Neural progenitor cell (in vitro differentiated cells): ENCODE data around the gene SLC1A4. TPM values are rescaled to one million over a fixed set of nuclear protein-coding genes. Genes with fewer than 3 reads are reported as not detected.

Experiments used
- DNase-seq: peaks from one replicate; pipeline ENCODE4 v3.0.0-alpha.2; 2016; ENCODE audit warnings: low spot score
- H2AFZ ChIP-seq: fragments of 200-600 bp; sonication (generic); replicated peaks from 2 replicates; pipeline ENCODE4 v1.6.1; 2016; ENCODE audit warnings: antibody characterized with exemption
- H3F3A ChIP-seq: fragments of 200-600 bp; sonication (generic); 2 replicates; pipeline ENCODE4 v1.6.1; 2016; ENCODE audit warnings: antibody characterized with exemption, low read depth
- H3K27ac ChIP-seq: fragments of 200-600 bp; sonication (generic); 2 replicates; pipeline ENCODE4 v1.5.1; 2016; ENCODE audit warnings: mild to moderate bottlenecking
- H3K27me3 ChIP-seq: fragments of 200-600 bp; sonication (generic); 2 replicates; pipeline ENCODE4 v1.6.1; 2016; ENCODE audit warnings: mild to moderate bottlenecking, moderate library complexity
- H3K36me3 ChIP-seq: fragments of 200-600 bp; sonication (generic); 2 replicates; pipeline ENCODE4 v1.5.1; 2016
- H3K4me1 ChIP-seq: fragments of 200-600 bp; sonication (generic); 2 replicates; pipeline ENCODE4 v1.6.1; 2016; ENCODE audit warnings: mixed run types
- H3K4me2 ChIP-seq: fragments of 200-600 bp; sonication (generic); 2 replicates; pipeline ENCODE4 v1.6.1; 2016
- H3K4me3 ChIP-seq: fragments of 200-600 bp; sonication (generic); 2 replicates; pipeline ENCODE4 v1.5.1; 2016
- H3K79me2 ChIP-seq: fragments of 200-600 bp; sonication (generic); 2 replicates; pipeline ENCODE4 v1.6.1; 2016; ENCODE audit warnings: low read depth
- H3K9ac ChIP-seq: fragments of 200-600 bp; sonication (generic); 2 replicates; pipeline ENCODE4 v1.6.1; 2016
- H3K9me3 ChIP-seq: fragments of 200-600 bp; sonication (generic); 2 replicates; pipeline ENCODE4 v1.5.1; 2016; ENCODE audit warnings: low read depth
- H4K20me1 ChIP-seq: fragments of 200-600 bp; sonication (generic); 2 replicates; pipeline ENCODE4 v1.6.1; 2016; ENCODE audit warnings: low read depth
- H3K27ac Mint-ChIP-seq: 3 replicates; pipeline ENCODE4 v1.8.0; 2021; ENCODE audit warnings: mixed read lengths
- H3K27me3 Mint-ChIP-seq: 2 replicates; pipeline ENCODE4 v1.8.0; 2022; ENCODE audit warnings: low read depth, mild to moderate bottlenecking, inconsistent platforms, moderate library complexity, mixed read lengths; ENCODE audit not compliant: insufficient read depth
- H3K36me3 Mint-ChIP-seq: 3 replicates; pipeline ENCODE4 v1.8.0; 2021; ENCODE audit warnings: mixed read lengths
- H3K4me1 Mint-ChIP-seq: 3 replicates; pipeline ENCODE4 v1.8.0; 2021; ENCODE audit warnings: mixed read lengths
- H3K4me3 Mint-ChIP-seq: 3 replicates; pipeline ENCODE4 v1.8.0; 2021; ENCODE audit warnings: mild to moderate bottlenecking, moderate library complexity, mixed read lengths
- H3K9me3 Mint-ChIP-seq: 3 replicates; pipeline ENCODE4 v1.8.0; 2020; ENCODE audit warnings: mixed read lengths
- EZH2 ChIP-seq: fragments of 200-600 bp; sonication (generic); IDR thresholded peaks from 2 replicates; pipeline ENCODE4 v1.6.1; 2017; ENCODE audit warnings: antibody characterized with exemption, mild to moderate bottlenecking, moderate library complexity
- EZH2phosphoT487 ChIP-seq: fragments of 200-600 bp; sonication (generic); IDR thresholded peaks from 2 replicates; pipeline ENCODE4 v1.6.1; 2017; ENCODE audit warnings: antibody characterized with exemption
- small RNA-seq: library from RNA; depleted of rRNA; stranded (forward); fragments of <200 nt; gene quantifications from one replicate; pipeline ENCODE3, GENCODE V24; 2015
- total RNA-seq: library from RNA; depleted of rRNA; stranded (reverse); fragments of >200 nt; gene quantifications from 2 replicates; pipeline ENCODE4 v1.2.3, GENCODE V29; 2015; ENCODE audit warnings: low replicate concordance
- TF ChIP-seq, protein P1 (sequence below): fragments of 200-600 bp; sonication (generic); IDR thresholded peaks from 2 replicates; pipeline ENCODE4 v1.5.1; 2017; ENCODE audit warnings: antibody characterized with exemption, mild to moderate bottlenecking

The SLC1A4 gene
- total RNA-seq, 1 donor from 2014 or later: 1.3 TPM

DNA sequence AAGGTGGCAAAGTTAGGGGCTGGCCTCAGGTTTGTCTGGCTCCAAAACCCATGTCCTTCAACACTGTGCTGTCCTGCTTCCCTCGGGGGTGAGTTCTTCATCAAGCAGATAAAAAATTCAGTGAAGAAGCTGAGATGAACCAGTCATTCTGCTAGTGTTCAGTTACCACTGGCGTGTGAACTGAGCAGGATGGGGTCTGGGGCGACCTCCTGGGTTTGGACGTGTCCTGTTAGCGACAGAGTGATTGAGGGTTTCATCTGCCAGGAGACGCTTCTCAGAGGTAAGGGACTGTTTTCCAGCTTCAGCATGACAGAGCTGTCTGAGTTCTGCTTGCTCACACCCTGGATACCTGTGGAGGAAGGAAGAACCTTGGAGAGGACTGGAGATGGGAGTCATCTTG, 81.7 kb downstream of the SLC1A4 start:
- no peak overlapping the region for H3K27ac ChIP-seq
- H3K9me3 ChIP-seq: no peaks in the 10 kb centered on the region
- TF ChIP-seq EZH2: no peak
- TF ChIP-seq, protein P1, sequence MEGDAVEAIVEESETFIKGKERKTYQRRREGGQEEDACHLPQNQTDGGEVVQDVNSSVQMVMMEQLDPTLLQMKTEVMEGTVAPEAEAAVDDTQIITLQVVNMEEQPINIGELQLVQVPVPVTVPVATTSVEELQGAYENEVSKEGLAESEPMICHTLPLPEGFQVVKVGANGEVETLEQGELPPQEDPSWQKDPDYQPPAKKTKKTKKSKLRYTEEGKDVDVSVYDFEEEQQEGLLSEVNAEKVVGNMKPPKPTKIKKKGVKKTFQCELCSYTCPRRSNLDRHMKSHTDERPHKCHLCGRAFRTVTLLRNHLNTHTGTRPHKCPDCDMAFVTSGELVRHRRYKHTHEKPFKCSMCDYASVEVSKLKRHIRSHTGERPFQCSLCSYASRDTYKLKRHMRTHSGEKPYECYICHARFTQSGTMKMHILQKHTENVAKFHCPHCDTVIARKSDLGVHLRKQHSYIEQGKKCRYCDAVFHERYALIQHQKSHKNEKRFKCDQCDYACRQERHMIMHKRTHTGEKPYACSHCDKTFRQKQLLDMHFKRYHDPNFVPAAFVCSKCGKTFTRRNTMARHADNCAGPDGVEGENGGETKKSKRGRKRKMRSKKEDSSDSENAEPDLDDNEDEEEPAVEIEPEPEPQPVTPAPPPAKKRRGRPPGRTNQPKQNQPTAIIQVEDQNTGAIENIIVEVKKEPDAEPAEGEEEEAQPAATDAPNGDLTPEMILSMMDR: no peak
- TF ChIP-seq EZH2phosphoT487: no peak
- H3K36me3 Mint-ChIP-seq: peaks cover 29% of the 10 kb centered on the region
- H3K4me3 Mint-ChIP-seq: peak overlapping the region; percentile 27
- no peaks in the 10 kb centered on the region for H3F3A ChIP-seq
- no peak overlapping the region for H3K9ac ChIP-seq
- H3K4me3 ChIP-seq: no peak overlapping the region
- no peaks in the 10 kb centered on the region for H3K4me1 ChIP-seq
- peaks cover 32% of the 10 kb centered on the region for H3K79me2 ChIP-seq
- H4K20me1 ChIP-seq: peaks cover 49% of the 10 kb centered on the region
- DNase-seq: no peak
- no peak overlapping the region for H3K4me2 ChIP-seq
- H2AFZ ChIP-seq: no peak overlapping the region
- H3K27ac Mint-ChIP-seq: no peak overlapping the region
- peaks cover 5% of the 10 kb centered on the region for H3K36me3 ChIP-seq
- H3K9me3 Mint-ChIP-seq: no peaks in the 10 kb centered on the region
- peaks cover 12% of the 10 kb centered on the region for H3K4me1 Mint-ChIP-seq
- peaks cover 4% of the 10 kb centered on the region for H3K27me3 Mint-ChIP-seq
- no peaks in the 10 kb centered on the region for H3K27me3 ChIP-seq

DNA sequence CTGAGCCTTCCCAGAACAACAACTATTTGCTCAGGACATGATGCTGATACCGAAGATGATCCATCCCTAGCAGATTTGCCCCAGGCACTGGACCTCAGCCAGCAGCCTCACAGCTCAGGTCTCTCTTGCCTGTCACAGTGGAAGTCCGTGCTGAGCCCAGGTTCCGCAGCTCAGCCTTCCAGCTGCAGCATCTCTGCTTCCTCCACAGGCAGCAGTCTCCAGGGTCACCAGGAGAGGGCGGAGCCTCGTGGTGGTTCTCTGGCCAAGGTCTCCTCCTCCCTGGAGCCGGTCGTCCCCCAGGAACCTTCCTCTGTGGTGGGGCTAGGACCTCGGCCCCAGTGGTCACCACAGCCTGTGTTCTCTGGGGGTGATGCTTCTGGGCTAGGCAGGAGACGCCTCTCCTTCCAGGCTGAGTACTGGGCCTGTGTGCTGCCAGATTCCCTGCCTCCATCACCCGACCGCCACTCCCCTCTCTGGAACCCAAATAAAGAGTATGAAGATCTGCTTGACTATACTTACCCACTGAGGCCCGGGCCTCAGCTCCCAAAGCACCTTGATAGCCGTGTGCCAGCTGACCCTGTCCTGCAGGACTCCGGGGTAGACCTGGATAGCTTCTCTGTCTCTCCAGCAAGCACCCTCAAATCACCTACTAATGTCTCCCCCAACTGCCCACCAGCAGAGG, 82.4 kb downstream of the SLC1A4 start:
- Mint-ChIP-seq H3K27ac (no peak overlapping the region), H3K4me3 (no peak overlapping the region), H3K9me3 (no peaks in the 10 kb centered on the region), H3K4me1 (peaks cover 12% of the 10 kb centered on the region), H3K36me3 (peaks cover 32% of the 10 kb centered on the region), H3K27me3 (peaks cover 4% of the 10 kb centered on the region)
- no peak for TF ChIP-seq EZH2phosphoT487
- TF ChIP-seq, protein P1: peak; percentile 13
- Histone ChIP-seq H2AFZ (no peak overlapping the region), H3F3A (no peaks in the 10 kb centered on the region), H3K36me3 (peaks cover 5% of the 10 kb centered on the region), H4K20me1 (peaks cover 45% of the 10 kb centered on the region), H3K4me2 (no peak overlapping the region), H3K4me1 (no peaks in the 10 kb centered on the region), H3K27ac (no peak overlapping the region), H3K9me3 (no peaks in the 10 kb centered on the region), H3K27me3 (no peaks in the 10 kb centered on the region), H3K9ac (no peak overlapping the region), H3K4me3 (no peak overlapping the region), H3K79me2 (peaks cover 24% of the 10 kb centered on the region)
- no peak for DNase-seq

DNA sequence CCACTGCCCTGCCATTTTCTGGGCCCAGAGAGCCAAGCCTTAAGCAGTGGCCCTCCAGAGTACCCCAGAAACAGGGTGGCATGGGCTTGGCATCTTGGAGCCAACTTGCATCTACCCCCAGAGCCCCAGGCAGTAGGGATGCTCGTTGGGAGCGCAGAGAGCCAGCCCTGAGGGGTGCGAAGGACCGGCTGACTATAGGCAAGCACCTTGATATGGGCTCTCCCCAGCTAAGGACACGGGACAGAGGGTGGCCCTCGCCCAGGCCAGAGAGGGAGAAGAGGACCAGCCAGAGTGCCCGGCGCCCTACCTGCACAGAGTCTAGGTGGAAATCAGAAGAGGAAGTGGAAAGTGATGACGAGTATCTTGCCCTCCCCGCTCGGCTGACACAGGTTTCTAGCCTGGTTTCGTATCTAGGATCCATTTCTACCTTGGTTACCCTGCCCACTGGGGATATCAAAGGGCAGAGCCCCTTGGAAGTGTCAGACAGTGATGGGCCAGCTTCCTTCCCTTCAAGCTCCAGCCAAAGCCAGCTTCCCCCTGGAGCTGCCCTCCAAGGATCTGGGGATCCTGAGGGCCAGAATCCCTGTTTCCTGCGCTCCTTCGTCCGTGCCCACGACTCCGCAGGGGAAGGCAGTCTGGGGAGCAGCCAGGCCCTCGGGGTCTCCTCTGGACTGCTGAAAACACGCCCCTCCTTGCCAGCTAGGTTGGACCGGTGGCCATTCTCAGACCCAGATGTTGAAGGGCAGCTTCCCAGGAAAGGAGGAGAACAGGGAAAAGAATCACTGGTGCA, 83.2 kb downstream of the SLC1A4 start:
- Histone ChIP-seq H2AFZ (no peak overlapping the region), H3K27me3 (no peaks in the 10 kb centered on the region), H3K4me1 (no peaks in the 10 kb centered on the region), H4K20me1 (peaks cover 40% of the 10 kb centered on the region), H3K4me3 (no peak overlapping the region), H3K79me2 (peaks cover 16% of the 10 kb centered on the region), H3K9ac (no peak overlapping the region), H3K27ac (no peak overlapping the region), H3K4me2 (no peak overlapping the region), H3K9me3 (no peaks in the 10 kb centered on the region), H3K36me3 (peaks cover 5% of the 10 kb centered on the region), H3F3A (no peaks in the 10 kb centered on the region)
- peaks cover under 1% of the 10 kb centered on the region for H3K27me3 Mint-ChIP-seq
- DNase-seq: no peak
- no peak overlapping the region for H3K27ac Mint-ChIP-seq
- H3K36me3 Mint-ChIP-seq: peaks cover 32% of the 10 kb centered on the region
- no peak overlapping the region for H3K4me3 Mint-ChIP-seq
- TF ChIP-seq EZH2: no peak
- no peak for TF ChIP-seq EZH2phosphoT487
- TF ChIP-seq, protein P1: no peak
- peaks cover 12% of the 10 kb centered on the region for H3K4me1 Mint-ChIP-seq
- H3K9me3 Mint-ChIP-seq: no peaks in the 10 kb centered on the region

Small RNAs within 50 kb of the gene (small RNA-seq; reads per million reads assigned to genes)
- not detected for gene RNU6-548P

Other genes starting within 250 kb of the SLC1A4 start
- 33.3 and 36.2 TPM in 2 replicates for gene CEP68, start 67.0 kb downstream of the SLC1A4 start, total RNA-seq
- gene RAB1A, start 140.7 kb downstream of the SLC1A4 start, total RNA-seq: 80.7 and 100 TPM in 2 replicates
- 84.6 and 124 TPM in 2 replicates for gene ACTR2, start 238.4 kb downstream of the SLC1A4 start, total RNA-seq